Activated effector memory CD4-positive, alpha-beta T cell treated with Interleukin-2 at 50 U/mL for 16 hours (primary cell): ENCODE results near the gene ECD.
A peak's percentile ranks its signal among the peaks of the same experiment; 100 is the strongest.

ENCODE experiments used
- DNase-seq: peaks from one replicate; pipeline ENCODE4 v3.0.0-alpha.2; 2020

Gene ECD

DNA sequence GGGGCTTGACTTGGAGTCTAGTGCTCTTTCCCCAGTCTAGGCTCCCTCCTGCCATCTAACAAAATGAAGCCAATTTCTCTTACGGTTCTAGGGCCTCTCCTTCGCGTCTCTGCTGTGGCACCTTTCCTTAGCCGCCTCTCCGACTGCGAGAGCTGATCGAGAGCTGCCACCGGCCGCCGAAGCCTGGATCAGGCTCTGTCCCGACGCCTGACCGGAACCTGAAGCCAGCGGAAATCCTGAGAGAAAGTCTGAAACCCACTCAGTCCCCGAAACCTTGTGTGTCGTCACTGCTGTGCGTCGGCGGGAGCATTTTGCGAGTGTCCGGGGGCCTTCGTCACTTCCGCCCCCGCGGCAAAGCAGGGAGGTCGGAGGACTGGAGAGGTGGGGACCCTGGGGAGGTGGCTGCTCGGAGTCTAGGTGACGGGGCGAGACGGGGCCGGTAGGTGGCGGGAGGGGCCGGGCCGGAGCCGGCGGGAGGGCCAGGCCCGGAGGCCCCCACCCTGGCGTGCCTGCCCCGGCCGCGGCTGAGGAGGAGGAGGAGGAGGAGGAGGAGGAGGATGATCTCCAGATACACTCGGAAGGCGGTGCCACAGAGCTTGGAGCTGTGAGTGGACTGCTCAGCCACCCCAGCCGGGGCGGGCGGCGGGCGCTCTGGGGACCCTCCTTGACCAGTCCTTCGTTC is at the start of gene ECD, which contains the start of gene FAM149B1:
ECD (minus strand) TSS at position 226 of the 682 bp plus-strand sequence. CDS start 4,071 bp downstream, outside the sequence.
FAM149B1 (plus strand) TSS at position 337 of the 682 bp plus-strand sequence; CDS start at position 558, 221 bp downstream.
- peak; percentile 84 for DNase-seq

DNA sequence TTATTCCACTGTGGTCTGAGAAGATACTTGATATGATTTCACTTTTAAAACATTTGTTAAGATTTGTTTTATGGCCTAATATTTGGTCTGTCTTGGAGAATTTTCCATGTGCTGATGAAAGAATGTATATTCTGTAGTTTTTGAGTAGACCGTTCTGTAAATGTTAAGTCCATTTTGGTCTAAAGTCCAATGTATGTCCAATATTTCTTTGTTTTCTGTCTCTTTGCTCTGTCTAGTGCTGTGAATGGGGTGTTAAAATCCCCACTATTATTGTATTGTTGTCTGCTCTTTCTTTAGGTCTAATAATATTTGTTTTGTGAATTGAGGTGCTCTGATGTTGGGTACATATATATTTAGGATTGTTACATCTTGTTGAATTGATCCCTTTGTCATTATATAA is 47.9 kb upstream of the ECD start:
- no peak for DNase-seq

GRCh38 chr10:73211106-73211811 is 43.5 kb upstream of the ECD start:
- DNase-seq, result no peak

DNA sequence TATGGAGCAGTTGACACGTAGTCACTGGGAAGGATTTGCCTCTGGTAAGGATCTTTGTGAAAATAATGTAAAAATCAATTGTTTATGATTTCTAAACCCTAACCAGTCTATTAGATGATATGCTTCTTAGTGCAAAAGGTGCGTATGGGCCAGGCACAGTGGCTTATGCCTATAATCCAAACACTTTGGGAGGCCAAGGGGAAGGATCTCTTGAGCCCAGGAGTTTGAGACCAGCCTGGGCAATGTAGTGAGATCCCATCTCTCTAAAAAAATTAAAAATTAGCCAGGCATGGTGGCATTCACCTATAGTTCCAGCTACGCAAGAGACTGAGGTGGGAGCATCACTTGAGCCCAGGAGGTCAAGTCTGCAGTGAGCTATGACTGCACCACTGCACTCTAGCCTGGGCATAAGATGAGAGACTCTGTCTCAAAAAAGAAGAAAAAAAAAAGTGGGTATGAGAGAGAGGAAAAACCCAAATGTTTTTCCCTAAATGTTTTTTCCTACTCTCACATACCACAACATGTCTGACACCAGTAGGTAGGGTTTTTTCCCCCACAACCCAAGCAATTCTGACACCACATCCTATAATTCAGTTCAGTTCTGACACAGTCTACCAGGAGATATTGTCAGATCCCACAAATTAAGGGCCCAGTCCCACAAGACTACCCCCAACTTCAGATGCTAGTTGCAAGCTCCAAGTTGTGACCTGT is 42.7 kb upstream of the ECD start:
- no peak for DNase-seq

DNA sequence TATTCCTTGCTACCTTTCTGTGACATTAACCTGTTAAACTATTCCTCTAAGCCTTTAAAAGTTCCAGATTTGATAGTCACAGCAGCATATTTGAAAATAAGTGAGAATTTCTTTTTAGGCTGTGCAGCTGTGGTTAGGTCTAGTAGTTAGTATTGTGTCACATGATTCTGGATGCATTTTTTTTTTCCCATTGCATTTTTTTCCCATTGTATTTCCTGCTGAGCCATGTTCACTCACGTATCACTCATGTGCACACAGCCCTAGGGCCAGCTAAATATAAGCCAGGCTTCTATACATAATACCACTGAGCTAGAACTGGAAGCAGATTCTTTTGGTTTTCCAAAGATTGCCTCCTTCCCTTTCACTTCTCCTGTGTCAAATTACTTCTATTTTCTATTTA is 41.9 kb upstream of the ECD start:
- no peak for DNase-seq

GRCh38 chr10:73207883-73208282 is 40.1 kb upstream of the ECD start:
- no peak for DNase-seq

GRCh38 chr10:73206385-73206784 is 38.6 kb upstream of the ECD start:
- DNase-seq, result no peak

DNA sequence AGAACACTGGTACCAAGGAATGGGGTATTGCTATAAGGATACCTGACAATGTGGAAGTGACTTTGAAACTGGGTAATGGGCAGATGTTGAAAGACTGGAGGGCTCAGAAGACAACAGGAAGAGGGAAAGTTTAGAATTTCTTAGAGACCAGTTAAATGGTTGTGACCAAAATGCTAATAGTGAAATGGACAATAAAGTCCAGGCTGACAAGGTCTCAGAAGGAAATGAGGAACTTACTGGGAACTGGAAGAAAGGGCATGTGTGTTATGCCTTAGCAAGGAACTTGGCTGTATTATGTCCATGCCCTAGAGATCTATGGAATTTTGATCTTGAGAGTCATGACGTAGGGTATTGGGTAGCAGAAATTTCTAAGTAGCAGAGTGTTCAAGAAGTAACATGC is 38.1 kb upstream of the ECD start:
- DNase-seq, result no peak

- DNase-seq, result no peak
Observed at GRCh38 chr10:73205081-73205480, 37.3 kb upstream of the ECD start.

GRCh38 chr10:73190188-73190587 is 22.4 kb upstream of the ECD start:
- no peak for DNase-seq

DNA sequence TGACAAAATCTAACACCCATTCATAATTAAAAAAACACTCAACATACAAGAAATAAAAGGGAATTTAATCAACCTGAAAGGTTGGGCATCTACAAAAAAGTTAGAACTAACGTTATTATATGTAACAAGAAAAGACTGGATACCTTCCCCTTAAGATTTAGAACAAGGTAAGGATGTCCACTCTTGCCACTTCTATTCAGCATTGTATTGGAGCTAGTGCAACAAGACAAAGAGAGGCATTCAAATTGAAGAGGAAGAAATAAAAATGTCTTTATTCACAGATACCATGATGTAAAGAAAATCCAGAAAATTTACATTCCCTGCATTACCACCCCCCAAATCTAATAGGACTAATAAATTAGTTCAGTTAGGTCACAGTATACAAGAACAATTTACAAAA is 18.5 kb upstream of the ECD start:
- DNase-seq, result no peak

- DNase-seq, result no peak
Observed at GRCh38 chr10:73183667-73184281, 16.0 kb upstream of the ECD start.

GRCh38 chr10:73182568-73182967 is 14.8 kb upstream of the ECD start:
- DNase-seq, result no peak

- no peak for DNase-seq
Observed at GRCh38 chr10:73174148-73174925, 6.5 kb upstream of the ECD start.

DNA sequence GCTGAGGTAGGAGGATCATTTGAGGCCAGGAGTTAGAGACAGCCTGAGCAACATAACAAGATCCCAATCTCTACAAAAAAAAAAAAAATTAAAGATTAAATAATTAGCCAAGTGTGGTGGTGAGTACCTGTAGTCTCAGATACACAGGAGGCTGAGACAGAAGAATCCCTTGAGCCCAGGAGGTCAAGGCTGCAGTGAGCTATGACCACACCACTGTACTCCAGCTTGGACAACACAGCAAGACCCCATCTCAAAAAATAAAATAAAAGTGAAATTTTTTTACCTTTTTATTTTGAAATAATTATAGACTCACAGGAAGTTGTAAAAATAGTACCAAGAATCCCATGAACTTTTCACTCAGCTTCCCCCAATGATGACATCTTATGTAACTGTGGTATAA is 5.1 kb upstream of the ECD start:
- DNase-seq, result no peak

DNA sequence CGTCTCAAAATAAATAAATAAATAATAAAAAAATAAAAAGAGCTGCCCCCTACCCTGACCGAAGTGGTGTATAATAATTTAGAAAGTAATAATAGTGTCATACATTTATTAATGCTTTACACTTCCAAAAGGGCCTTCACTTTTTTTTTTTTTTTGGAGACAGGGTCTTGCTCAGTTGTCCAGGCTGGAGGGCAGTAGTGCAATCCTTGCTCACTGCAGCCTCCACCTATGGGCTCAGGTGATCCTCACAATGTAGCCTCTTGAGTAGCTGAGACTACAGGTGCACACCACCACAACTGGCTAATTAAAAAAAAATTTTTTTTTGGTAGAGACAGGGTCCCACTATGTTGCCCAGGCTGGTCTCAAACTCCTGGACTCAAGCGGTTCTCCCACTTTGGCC is 1.5 kb upstream of the ECD start:
- no peak for DNase-seq

- DNase-seq, result no peak
Observed at GRCh38 chr10:73168465-73168803, 626 bp upstream of the ECD start.

GRCh38 chr10:73167458-73167782 is 388 bp downstream of the ECD start:
- no peak for DNase-seq

DNA sequence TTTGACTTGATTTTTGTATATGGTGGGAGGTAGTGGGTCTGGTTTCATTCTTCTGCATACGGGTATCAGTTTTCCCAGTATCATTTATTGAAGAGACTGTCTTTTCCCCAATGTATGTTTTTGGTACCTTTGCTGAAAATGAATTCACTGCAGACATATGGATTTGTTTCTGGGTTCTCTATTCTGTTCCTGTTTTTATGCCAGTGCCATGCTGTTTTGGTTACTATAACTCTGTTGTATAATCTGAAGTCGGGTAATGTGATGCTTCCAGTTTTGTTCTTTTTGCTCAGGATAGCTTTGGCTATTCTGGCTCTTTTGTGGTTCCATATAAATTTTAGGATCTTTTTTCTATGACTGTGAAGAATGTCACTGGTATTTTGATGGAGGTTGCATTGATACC is 836 bp downstream of the ECD start:
- no peak for DNase-seq

GRCh38 chr10:73163096-73163495 is 4.7 kb downstream of the ECD start:
- no peak for DNase-seq

- no peak for DNase-seq
Observed at GRCh38 chr10:73161662-73162061, 6.1 kb downstream of the ECD start.

DNA sequence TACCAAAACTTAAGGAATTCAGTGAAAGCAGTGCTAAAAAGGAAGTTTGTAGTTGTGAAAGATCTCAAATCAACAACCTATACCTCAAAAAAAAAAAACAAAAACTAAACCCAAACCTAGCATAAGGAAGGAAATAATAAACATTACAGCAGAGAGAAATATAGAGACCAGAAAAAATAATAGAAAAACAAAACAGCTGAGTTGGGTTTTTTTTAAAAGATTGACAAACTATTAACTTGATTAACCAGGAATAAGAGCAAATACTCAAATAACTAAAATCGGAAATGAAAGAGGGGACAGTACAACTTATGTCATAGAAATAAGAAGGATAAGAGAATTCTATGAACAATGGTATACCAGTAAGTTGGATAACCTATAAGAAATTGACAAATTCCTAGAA is 6.7 kb downstream of the ECD start:
- no peak for DNase-seq

- peak; percentile 29 for DNase-seq
Observed at GRCh38 chr10:73159038-73159648, 8.7 kb downstream of the ECD start.
